ENCODE measurements around the gene LIPH.
"Not testable (repeated sequence)": the region's sequence is repeated elsewhere in the genome, so short reads cannot be mapped to it uniquely, and the experiment has no call there.

Gene LIPH

DNA sequence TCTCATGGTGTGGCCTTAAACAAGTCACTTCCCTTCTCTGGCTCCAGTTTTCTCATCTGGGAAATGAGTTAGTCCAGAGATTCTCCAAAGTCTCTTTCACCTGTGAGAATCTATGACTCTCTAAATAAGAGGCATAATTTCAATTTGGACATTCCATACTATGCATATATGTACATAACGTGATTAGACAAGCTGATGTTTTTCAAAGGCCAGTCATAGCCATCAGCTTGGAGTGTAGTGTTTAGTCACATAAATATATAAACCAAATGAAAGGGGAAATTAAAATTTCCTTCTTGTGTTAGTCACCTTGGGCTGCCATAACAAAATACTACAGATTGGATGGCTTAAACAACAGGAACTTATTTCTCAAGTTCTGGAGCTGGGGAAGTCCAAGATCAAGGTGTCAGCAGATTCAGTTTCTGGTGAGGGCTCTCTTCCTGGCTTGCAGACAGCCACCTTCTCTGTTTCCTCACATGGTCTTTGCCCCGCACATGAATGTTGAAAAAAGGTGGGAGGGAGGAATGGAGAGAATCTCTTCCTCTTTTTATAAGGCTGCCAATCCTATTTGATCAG is 72.9 kb downstream of the LIPH start:
- Mint-ChIP-seq H3K4me3 (no peak overlapping the region), H3K36me3 (peaks cover 11% of the 10 kb centered on the region), H3K27ac (no peak overlapping the region), H3K4me1 (peaks cover 7% of the 10 kb centered on the region), H3K9me3 (no peaks in the 10 kb centered on the region)
- no peak for ATAC-seq
- DNase-seq (ENCODE audit: low spot score in 2 of 2) = no peak

DNA sequence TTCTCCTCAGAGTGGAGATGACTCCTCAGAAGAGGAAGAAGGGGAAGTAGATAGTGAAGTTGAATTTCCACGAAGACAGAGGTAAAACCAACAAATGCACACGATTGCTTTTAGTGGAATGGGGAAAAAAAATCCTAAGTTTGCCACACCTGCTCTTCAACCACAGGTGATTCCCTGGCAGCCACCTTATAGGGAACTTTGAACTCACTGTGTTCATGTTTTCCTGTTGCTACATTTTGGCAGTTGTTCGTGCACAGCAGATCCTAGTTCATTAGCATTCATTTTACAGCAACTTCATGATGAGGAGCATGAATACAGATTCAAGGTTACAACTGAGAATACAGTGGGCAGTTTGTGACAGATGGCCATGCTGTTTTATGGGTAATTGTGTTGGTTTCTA is 75.1 kb downstream of the LIPH start:
- peaks cover under 1% of the 10 kb centered on the region for H3K4me1 Mint-ChIP-seq
- no peaks in the 10 kb centered on the region for H3K9me3 Mint-ChIP-seq
- DNase-seq (ENCODE audit: low spot score in 2 of 2) (no peak), ATAC-seq (no peak)
- H3K36me3 Mint-ChIP-seq = peaks cover 5% of the 10 kb centered on the region
- H3K27ac Mint-ChIP-seq = no peak overlapping the region
- H3K4me3 Mint-ChIP-seq = no peak overlapping the region

DNA sequence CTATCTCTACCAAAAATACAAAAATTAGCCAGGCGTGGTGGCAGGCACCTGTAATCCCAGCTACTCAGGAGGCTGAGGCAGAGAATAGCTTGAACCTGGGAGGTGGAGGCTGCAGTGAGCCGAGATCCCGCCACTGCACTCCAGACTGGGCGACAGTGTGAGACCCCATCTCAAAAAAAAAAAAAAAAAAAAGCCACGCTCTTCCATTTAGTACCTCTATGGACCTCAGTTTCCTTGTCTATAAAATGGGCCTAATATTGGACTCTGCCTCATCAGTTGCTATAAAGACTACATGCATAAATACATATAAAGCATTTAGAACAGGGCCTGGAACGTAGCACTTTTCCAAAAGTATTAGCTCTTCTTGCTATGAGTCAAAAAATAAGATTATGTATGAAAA is 77.5 kb downstream of the LIPH start:
- not testable (repeated sequence) for DNase-seq (ENCODE audit: low spot score in 2 of 2); H3K27ac Mint-ChIP-seq; H3K9me3 Mint-ChIP-seq; ATAC-seq; H3K36me3 Mint-ChIP-seq; H3K4me1 Mint-ChIP-seq; H3K4me3 Mint-ChIP-seq

DNA sequence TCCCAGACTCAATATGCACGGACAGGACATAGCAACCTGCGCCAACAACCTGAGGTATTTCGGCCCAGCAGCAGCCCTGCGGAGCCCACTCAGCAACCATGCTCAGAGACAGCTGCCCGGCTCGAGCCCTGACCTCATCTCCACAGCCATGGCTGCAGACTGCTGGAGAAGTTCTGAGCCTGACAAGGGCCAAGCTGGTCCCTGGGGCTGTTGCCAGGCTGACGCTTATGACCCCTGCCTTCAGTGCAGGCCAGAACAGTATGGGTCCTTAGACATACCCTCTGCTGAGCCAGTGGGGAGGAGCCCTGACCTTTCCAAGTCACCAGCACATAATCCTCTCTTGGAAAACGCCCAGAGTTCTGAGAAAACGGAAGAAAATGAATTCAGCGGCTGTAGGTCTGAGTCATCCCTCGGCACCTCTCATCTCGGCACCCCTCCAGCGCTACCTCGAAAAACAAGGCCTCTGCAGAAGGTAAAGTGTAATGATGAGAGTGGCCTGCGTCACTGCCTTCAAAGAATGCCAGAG is 79.0 kb downstream of the LIPH start:
- no peaks in the 10 kb centered on the region for H3K9me3 Mint-ChIP-seq
- no peak for DNase-seq (ENCODE audit: low spot score in 2 of 2)
- no peak for ATAC-seq
- peaks cover 4% of the 10 kb centered on the region for H3K36me3 Mint-ChIP-seq
- H3K4me3 Mint-ChIP-seq = no peak overlapping the region
- H3K27ac Mint-ChIP-seq = no peak overlapping the region
- H3K4me1 Mint-ChIP-seq = no peaks in the 10 kb centered on the region

DNA sequence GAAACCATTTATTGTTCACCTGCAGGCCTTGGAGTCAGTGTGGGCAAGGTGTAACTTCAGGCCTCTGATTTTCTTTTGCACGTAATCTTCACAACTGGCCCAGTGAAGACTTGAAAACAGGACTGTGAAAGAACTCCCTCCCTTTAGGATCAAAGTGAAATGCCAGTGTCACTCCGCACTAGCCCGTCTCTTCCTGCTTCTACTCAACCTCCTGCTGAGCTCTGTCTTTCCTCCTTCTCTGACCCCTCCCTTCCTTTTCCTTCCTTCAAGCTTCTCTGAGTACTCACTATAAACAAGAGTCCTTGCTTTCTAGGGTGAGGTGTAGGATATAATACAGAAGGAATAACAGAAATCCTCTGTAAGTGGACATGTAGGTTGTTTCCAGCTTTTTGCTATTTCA is 82.1 kb downstream of the LIPH start:
- no peak overlapping the region for H3K27ac Mint-ChIP-seq
- no peak for ATAC-seq

DNA sequence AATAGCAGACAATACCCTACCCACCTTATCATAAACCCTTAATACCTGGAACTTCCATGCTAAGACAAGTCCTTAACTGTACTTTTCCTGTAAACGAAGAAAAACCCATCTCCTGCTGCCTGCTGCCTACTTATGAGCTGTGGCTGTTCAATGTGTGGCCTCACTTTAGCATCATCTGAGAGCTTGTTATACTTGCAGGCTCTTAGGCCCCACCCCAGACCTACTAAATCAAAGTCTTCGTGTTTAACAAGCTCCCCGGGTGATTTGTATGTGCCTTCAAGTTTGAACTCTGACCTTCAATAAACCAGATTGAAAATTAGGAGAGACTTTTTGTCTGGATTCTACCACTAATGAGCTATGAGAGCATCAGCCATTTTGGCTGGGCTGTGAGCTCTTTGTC is 82.8 kb downstream of the LIPH start:
- ATAC-seq = no peak
- H3K4me3 Mint-ChIP-seq = no peak overlapping the region
- H3K4me1 Mint-ChIP-seq = no peaks in the 10 kb centered on the region

More for the DNA sequence above, 82.1 kb downstream of the LIPH start:
- H3K36me3 Mint-ChIP-seq = peaks cover 4% of the 10 kb centered on the region
- DNase-seq (ENCODE audit: low spot score in 2 of 2) = no peak
- no peak overlapping the region for H3K4me3 Mint-ChIP-seq
- H3K9me3 Mint-ChIP-seq = no peaks in the 10 kb centered on the region
- no peaks in the 10 kb centered on the region for H3K4me1 Mint-ChIP-seq

DNA sequence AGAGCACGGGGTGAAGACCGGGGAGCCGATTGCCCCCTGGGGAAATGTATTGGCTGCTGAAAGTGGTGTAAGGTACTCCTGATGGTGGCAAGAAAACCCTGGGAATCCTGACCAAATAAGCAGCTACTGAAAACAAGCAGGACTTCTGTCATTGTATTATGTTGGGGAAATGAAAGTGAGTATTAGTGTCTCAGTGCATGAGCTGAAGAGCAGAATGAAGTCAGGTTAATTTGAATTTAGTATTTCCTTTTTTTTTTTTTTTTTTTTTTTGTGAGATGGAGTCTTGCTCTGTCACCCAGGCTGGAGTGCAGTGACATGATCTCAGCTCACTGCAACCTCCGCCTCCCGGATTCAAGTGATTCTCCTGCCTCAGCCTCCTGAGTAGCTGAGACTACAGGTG is 86.3 kb downstream of the LIPH start:
- not testable (repeated sequence) for H3K36me3 Mint-ChIP-seq; H3K4me1 Mint-ChIP-seq; H3K9me3 Mint-ChIP-seq; H3K4me3 Mint-ChIP-seq; ATAC-seq; H3K27ac Mint-ChIP-seq; DNase-seq (ENCODE audit: low spot score in 2 of 2)

More for the DNA sequence above, 82.8 kb downstream of the LIPH start:
- DNase-seq (ENCODE audit: low spot score in 2 of 2) = no peak
- no peaks in the 10 kb centered on the region for H3K9me3 Mint-ChIP-seq
- H3K27ac Mint-ChIP-seq = no peak overlapping the region
- peaks cover 2% of the 10 kb centered on the region for H3K36me3 Mint-ChIP-seq

DNA sequence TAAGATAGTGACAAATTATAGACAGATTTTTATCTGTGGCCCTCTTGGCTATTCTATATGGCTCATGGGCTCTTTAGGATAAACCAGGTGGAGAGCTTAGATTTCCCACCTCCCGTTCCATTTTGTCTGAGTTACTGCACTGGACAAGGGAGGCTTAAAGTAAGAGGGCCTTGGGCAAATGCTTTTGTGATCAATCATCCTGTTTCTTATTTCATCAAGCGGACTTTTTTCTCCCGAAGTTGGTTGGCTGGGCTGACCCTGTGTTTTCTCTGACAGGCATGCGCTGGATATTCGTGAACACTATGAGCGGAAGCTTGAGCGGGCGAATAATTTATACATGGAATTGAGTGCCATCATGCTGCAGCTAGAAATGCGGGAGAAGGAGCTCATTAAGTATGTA is 86.9 kb downstream of the LIPH start:
- ATAC-seq = no peak
- no peak overlapping the region for H3K27ac Mint-ChIP-seq
- H3K36me3 Mint-ChIP-seq = no peaks in the 10 kb centered on the region
- H3K9me3 Mint-ChIP-seq = no peaks in the 10 kb centered on the region
- no peak for DNase-seq (ENCODE audit: low spot score in 2 of 2)
- H3K4me3 Mint-ChIP-seq = no peak overlapping the region
- H3K4me1 Mint-ChIP-seq = no peaks in the 10 kb centered on the region

DNA sequence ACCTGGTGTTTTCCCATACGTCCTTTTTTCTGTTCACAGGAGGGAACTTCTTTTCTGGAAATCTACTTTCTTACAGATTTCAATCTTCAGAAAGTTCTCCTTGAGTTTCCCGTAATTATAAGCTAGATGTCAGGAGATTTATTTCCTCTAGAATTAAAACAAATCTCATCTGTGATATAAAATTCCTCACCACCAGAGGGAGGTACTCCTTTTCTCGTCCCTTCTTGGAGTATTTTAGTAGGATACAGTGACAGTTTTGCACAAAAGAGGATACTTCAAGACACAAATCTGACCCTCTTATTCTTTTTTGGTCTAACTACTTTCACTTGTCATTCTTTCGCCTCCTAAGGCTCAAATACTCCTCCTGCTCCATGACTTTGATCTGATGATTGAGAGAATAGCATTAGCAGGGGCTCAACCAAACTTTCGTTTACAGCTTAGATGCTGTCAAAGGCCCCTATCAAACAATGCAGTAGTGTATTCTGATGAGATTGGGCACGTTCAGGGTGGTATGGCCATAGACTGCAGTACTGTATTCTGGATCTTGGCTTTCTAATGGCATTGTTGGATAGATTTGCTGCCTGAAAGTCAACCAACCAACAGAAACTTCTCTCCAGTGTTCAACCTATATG is 91.6 kb downstream of the LIPH start:
- Mint-ChIP-seq H3K4me1 (no peaks in the 10 kb centered on the region), H3K27ac (no peak overlapping the region), H3K9me3 (no peaks in the 10 kb centered on the region), H3K36me3 (no peaks in the 10 kb centered on the region), H3K4me3 (no peak overlapping the region)
- ATAC-seq (no peak), DNase-seq (ENCODE audit: low spot score in 2 of 2) (no peak)

DNA sequence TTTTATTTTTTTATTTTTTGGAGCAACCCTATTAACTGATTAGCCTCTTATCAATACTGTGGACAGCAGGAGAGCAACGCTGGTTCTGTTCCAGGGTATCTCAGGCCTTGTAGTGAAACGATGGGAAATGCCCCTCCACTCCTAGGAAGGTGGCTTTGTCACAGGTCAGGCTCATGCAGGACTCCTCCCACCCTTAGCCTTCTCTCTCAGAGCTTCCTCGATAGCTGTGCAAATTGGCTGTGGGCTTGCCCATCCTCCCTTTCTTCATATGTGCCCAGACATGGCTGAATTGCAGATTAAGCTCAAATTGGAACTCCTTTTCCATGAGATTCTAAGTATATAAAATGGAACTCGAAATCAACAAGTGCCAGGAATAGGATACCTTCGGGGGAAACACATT is 92.1 kb downstream of the LIPH start:
- Mint-ChIP-seq H3K4me3 (no peak overlapping the region), H3K9me3 (no peaks in the 10 kb centered on the region), H3K36me3 (no peaks in the 10 kb centered on the region), H3K4me1 (no peaks in the 10 kb centered on the region), H3K27ac (no peak overlapping the region)
- DNase-seq (ENCODE audit: low spot score in 2 of 2) = no peak
- ATAC-seq = no peak

DNA sequence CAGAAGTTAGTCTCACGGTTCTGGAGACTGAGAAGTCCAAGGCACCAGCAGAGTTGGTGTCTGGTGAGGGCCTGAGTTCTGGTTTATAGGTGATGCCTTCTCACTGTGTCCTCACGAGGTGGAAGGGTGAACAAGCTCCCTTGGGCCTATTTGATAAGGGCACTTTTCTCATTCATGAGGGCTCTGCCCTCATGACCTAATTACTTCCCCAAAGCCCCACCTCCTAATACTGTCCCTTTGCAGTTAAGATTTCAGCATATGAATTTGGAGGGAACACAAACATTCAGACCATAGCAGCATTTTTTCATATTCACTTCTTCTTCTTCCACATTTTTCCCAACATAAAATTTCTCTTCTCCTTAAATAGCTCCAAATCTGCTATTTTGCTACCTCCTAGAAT is 95.0 kb downstream of the LIPH start:
- H3K4me1 Mint-ChIP-seq = no peaks in the 10 kb centered on the region
- H3K27ac Mint-ChIP-seq = no peak overlapping the region
- no peak for ATAC-seq
- no peaks in the 10 kb centered on the region for H3K36me3 Mint-ChIP-seq
- DNase-seq (ENCODE audit: low spot score in 2 of 2) = no peak
- no peaks in the 10 kb centered on the region for H3K9me3 Mint-ChIP-seq
- no peak overlapping the region for H3K4me3 Mint-ChIP-seq
